ENCODE data around the gene ATP2B2.

ATP2B2 gene

DNA sequence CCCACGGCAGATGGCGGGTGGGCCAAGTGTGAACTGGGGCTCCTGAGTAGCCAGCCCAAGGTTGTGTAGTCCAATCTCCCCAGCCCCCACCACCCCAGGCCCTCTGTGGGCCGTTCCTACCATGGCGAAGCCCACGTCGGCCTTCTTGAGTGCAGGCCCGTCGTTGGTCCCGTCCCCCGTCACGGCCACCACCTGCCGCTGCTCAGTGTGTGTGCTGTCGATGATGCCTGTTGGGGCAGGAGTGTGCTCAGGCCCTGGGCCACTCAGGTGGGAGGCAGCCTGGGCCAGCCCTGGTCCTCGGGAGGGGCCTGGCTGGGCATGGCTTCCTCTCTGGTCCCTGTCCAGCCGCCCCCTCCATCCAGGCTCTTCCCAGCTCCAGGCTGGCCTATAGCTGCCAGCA is 159.5 kb downstream of the ATP2B2 start:
- 92 to 93% methylated on average over 15 of the region's 15 CpGs for WGBS, 2 experiments
- no peaks in the 10 kb centered on the region for H3K4me1 ChIP-seq (ENCODE audit: control insufficient read depth, insufficient read depth, low read length)
- no peak overlapping the region for H3K4me3 ChIP-seq (ENCODE audit: insufficient read depth, low read depth, low read length)
- no peak overlapping the region for H3K27ac ChIP-seq (ENCODE audit: insufficient read depth, low read depth, low read length, poor library complexity, severe bottlenecking)
- no peaks in the 10 kb centered on the region for H3K27me3 ChIP-seq (ENCODE audit: control insufficient read depth, insufficient read depth, low read length, poor library complexity, severe bottlenecking)
- no peaks in the 10 kb centered on the region for H3K9me3 ChIP-seq (ENCODE audit: control insufficient read depth, low read length)
- no peaks in the 10 kb centered on the region for H3K36me3 ChIP-seq (ENCODE audit: control insufficient read depth, insufficient read depth, low read length)

DNA sequence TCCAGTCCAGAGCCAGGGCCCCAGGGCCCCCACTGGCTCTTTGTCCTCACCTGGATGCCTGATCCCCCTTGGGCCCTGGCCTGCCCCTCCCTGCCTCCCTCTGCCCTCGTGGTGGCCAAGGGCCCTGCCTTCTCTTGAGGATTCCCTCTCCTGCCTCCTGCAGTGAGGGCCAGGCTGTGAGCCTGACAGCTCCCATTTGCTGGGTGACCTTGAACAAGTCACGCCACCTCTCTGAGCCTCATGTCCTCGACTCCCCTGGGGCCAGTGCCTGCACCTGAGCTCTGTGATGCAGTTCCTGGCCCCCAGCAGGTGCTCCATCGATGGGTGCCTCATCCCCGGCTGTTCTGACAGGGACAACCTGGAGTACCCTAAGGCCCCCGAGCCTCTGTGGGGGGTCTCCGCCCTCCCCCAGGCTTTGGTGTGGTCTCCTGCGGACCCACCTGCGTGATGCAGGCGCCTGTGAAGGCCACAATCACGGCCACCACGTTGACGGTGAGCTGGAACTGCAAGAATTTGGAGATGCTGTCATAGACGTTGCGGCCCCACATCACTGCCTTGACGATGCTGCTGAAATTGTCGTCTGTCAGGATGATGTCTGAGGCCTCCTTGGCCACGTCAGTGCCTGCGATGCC is 160.3 kb downstream of the ATP2B2 start:
- Histone ChIP-seq H3K36me3 (ENCODE audit: control insufficient read depth, insufficient read depth, low read length) (no peaks in the 10 kb centered on the region), H3K9me3 (ENCODE audit: control insufficient read depth, low read length) (no peaks in the 10 kb centered on the region), H3K27me3 (ENCODE audit: control insufficient read depth, insufficient read depth, low read length, poor library complexity, severe bottlenecking) (no peaks in the 10 kb centered on the region), H3K4me1 (ENCODE audit: control insufficient read depth, insufficient read depth, low read length) (no peaks in the 10 kb centered on the region), H3K27ac (ENCODE audit: insufficient read depth, low read depth, low read length, poor library complexity, severe bottlenecking) (no peak overlapping the region), H3K4me3 (ENCODE audit: insufficient read depth, low read depth, low read length) (no peak overlapping the region)
- 82 to 84% methylated on average over 19 of the region's 19 CpGs for WGBS, 2 experiments

DNA sequence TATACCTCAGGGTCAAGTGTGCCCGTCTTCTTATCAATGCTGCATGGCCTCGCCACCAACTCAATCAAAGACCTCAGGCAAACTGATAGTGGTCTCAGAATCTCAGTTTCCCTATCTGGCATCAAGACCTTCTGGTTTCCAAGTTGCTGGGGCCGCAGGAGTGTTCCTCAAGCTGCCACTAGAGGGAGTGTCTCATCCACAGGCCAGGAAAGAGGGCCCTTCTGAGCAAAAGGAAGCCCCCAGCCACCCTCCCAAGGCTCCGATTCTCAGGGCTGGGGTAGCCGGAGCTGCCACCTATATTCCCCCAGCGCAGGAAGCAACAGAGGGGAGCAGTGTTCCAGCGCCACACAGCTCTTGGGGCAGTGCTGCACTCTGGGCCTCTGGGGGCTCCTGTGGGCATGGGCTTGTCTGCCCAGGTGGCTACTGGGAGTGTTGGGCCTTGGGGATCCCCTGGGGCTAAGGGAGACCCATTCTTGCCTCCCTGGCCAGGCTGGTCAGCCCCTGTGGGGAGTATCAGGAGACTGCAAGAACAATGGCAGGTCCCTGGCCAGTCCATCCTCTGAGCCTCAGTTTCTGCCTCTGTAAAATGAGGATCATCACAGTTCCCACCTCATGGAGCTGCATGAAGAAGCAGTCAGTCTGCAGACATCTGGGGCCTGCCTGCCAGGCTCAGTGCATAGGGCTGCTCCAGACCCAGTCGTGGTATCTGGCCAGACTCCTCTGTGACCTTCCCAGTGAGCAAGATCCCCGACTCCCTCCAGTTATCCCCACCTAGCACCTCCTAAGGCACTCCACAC is 161.0 kb downstream of the ATP2B2 start:
- no peak overlapping the region for H3K4me3 ChIP-seq (ENCODE audit: insufficient read depth, low read depth, low read length)
- H3K27me3 ChIP-seq (ENCODE audit: control insufficient read depth, insufficient read depth, low read length, poor library complexity, severe bottlenecking) = no peaks in the 10 kb centered on the region
- H3K36me3 ChIP-seq (ENCODE audit: control insufficient read depth, insufficient read depth, low read length) = no peaks in the 10 kb centered on the region
- peaks cover 2% of the 10 kb centered on the region for H3K4me1 ChIP-seq (ENCODE audit: control insufficient read depth, insufficient read depth, low read length)
- no peaks in the 10 kb centered on the region for H3K9me3 ChIP-seq (ENCODE audit: control insufficient read depth, low read length)
- WGBS, 2 experiments = 41% methylated on average over 9 of the region's 9 CpGs
- H3K27ac ChIP-seq (ENCODE audit: insufficient read depth, low read depth, low read length, poor library complexity, severe bottlenecking) = no peak overlapping the region

DNA sequence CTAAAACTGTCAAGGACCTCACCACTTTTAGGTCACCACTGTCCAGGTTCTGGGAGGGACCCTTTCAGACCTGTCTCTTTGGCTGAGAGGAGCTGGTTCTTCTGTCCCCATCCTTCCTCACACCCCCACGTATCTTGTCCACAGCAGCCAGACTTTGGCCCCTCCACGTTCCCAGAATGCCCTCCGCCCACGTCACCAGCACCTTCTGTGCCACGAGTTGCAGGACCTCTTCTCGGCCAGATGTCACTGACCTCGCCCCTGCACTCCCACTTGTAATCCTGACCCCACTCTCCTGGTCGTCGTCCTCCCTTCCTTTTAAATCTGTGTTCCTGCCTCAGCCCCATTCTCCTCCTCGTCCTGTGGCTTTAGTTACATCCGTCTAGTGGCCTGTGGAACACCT is 161.9 kb downstream of the ATP2B2 start:
- no peaks in the 10 kb centered on the region for H3K36me3 ChIP-seq (ENCODE audit: control insufficient read depth, insufficient read depth, low read length)
- no peaks in the 10 kb centered on the region for H3K27me3 ChIP-seq (ENCODE audit: control insufficient read depth, insufficient read depth, low read length, poor library complexity, severe bottlenecking)
- no peak overlapping the region for H3K27ac ChIP-seq (ENCODE audit: insufficient read depth, low read depth, low read length, poor library complexity, severe bottlenecking)
- peaks cover 9% of the 10 kb centered on the region for H3K4me1 ChIP-seq (ENCODE audit: control insufficient read depth, insufficient read depth, low read length)
- WGBS, 2 experiments = 80% methylated on average over 11 of the region's 11 CpGs
- H3K4me3 ChIP-seq (ENCODE audit: insufficient read depth, low read depth, low read length) = no peak overlapping the region
- H3K9me3 ChIP-seq (ENCODE audit: control insufficient read depth, low read length) = no peaks in the 10 kb centered on the region

DNA sequence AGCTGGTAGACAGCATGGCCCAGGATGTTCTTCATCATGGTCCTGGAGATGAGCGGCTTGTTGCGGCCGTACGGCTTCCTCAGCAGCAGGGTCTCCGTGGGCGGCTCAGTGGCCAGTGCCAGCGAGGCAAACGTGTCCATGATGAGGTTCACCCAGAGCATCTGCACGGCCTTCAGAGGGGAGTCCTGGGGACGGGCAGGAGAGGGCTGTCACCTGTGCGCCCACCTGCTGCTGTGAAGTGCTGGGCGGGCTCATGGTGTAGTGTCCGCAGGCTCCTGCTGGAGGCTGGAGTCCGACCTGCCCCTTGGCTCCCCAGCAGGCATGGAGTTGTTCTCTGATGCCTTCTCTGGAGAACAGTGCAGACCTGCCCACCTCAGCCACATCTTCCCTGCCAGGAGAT is 162.6 kb downstream of the ATP2B2 start:
- no peak overlapping the region for H3K4me3 ChIP-seq (ENCODE audit: insufficient read depth, low read depth, low read length)
- H3K36me3 ChIP-seq (ENCODE audit: control insufficient read depth, insufficient read depth, low read length) = no peaks in the 10 kb centered on the region
- 92 to 93% methylated on average over 14 of the region's 14 CpGs for WGBS, 2 experiments
- H3K27me3 ChIP-seq (ENCODE audit: control insufficient read depth, insufficient read depth, low read length, poor library complexity, severe bottlenecking) = no peaks in the 10 kb centered on the region
- peaks cover 9% of the 10 kb centered on the region for H3K4me1 ChIP-seq (ENCODE audit: control insufficient read depth, insufficient read depth, low read length)
- no peak overlapping the region for H3K27ac ChIP-seq (ENCODE audit: insufficient read depth, low read depth, low read length, poor library complexity, severe bottlenecking)
- H3K9me3 ChIP-seq (ENCODE audit: control insufficient read depth, low read length) = no peaks in the 10 kb centered on the region

DNA sequence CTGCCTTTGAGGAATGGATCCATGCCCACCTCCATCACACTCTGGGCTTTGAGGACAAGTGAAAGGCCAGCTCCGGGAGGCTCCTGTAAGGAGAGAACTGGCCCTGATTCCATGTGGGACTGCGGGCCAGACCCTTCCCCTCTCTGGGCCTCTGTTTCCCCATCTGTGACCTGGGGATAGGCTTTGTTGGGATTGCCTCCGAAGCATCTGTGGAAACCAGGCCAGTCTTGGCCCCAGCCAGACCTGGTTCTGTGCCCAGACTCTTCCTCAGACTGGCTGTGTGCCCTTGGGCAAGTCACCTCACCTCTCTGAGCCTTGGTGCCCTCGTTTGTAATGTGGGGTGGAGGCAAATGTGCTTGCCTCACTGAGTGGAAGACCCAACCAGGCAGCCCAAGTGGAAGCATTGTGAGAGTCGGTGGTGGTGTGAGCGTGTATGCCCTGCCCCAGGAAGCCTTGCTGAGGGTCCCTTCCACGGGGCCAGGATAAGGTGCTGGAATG is 163.4 kb downstream of the ATP2B2 start:
- 85 to 89% methylated on average over 7 of the region's 7 CpGs for WGBS, 2 experiments
- no peaks in the 10 kb centered on the region for H3K9me3 ChIP-seq (ENCODE audit: control insufficient read depth, low read length)
- peaks cover 9% of the 10 kb centered on the region for H3K4me1 ChIP-seq (ENCODE audit: control insufficient read depth, insufficient read depth, low read length)
- H3K36me3 ChIP-seq (ENCODE audit: control insufficient read depth, insufficient read depth, low read length) = no peaks in the 10 kb centered on the region
- no peak overlapping the region for H3K27ac ChIP-seq (ENCODE audit: insufficient read depth, low read depth, low read length, poor library complexity, severe bottlenecking)
- no peak overlapping the region for H3K4me3 ChIP-seq (ENCODE audit: insufficient read depth, low read depth, low read length)
- H3K27me3 ChIP-seq (ENCODE audit: control insufficient read depth, insufficient read depth, low read length, poor library complexity, severe bottlenecking) = no peaks in the 10 kb centered on the region

DNA sequence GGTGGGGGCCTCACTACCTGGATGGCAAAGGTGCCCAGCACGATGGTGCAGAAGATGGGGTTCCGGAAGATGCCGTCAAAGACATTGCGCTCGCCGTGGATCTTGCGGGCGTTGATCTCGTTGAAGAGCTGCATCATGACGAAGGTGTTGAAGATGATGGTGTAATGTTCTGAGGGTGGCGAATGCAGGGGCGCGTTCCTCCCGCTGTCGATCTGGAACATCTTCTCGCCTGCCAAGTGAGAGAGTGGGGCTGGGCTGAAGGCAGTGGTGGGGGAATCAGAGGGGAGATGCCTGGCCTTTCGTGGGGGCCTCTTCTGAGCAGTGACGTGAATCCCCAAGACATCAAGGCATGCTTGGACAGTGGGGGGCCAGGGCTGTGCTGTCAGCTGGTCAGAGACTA is 164.9 kb downstream of the ATP2B2 start:
- Histone ChIP-seq H3K27ac (ENCODE audit: insufficient read depth, low read depth, low read length, poor library complexity, severe bottlenecking) (no peak overlapping the region), H3K36me3 (ENCODE audit: control insufficient read depth, insufficient read depth, low read length) (no peaks in the 10 kb centered on the region), H3K27me3 (ENCODE audit: control insufficient read depth, insufficient read depth, low read length, poor library complexity, severe bottlenecking) (no peaks in the 10 kb centered on the region), H3K4me3 (ENCODE audit: insufficient read depth, low read depth, low read length) (no peak overlapping the region), H3K4me1 (ENCODE audit: control insufficient read depth, insufficient read depth, low read length) (peaks cover 9% of the 10 kb centered on the region), H3K9me3 (ENCODE audit: control insufficient read depth, low read length) (no peaks in the 10 kb centered on the region)
- WGBS, 2 experiments = 93 to 95% methylated on average over 18 of the region's 18 CpGs

DNA sequence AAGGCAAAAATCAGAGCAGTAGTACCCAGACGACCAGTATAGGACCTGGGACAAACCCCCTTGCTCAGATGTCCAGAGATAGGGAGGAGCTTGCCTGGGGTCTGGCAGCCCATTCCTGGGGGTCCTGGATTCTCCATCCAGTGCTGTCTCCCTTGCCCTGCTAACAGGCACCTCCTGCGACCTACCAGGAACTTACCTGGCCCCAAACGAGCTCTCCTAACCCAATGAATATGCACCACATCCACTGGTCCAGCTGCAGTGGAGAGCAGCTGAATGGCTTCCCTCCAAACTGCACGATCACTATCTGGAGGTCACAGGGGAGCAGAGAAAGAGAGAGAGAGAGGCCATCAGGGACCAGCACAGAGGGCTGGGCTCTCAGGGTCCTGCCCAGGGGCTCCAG is 165.3 kb downstream of the ATP2B2 start:
- no peaks in the 10 kb centered on the region for H3K27me3 ChIP-seq (ENCODE audit: control insufficient read depth, insufficient read depth, low read length, poor library complexity, severe bottlenecking)
- H3K27ac ChIP-seq (ENCODE audit: insufficient read depth, low read depth, low read length, poor library complexity, severe bottlenecking) = no peak overlapping the region
- peaks cover 9% of the 10 kb centered on the region for H3K4me1 ChIP-seq (ENCODE audit: control insufficient read depth, insufficient read depth, low read length)
- no peaks in the 10 kb centered on the region for H3K9me3 ChIP-seq (ENCODE audit: control insufficient read depth, low read length)
- 86 to 87% methylated on average over 4 of the region's 4 CpGs for WGBS, 2 experiments
- H3K4me3 ChIP-seq (ENCODE audit: insufficient read depth, low read depth, low read length) = no peak overlapping the region
- no peaks in the 10 kb centered on the region for H3K36me3 ChIP-seq (ENCODE audit: control insufficient read depth, insufficient read depth, low read length)

DNA sequence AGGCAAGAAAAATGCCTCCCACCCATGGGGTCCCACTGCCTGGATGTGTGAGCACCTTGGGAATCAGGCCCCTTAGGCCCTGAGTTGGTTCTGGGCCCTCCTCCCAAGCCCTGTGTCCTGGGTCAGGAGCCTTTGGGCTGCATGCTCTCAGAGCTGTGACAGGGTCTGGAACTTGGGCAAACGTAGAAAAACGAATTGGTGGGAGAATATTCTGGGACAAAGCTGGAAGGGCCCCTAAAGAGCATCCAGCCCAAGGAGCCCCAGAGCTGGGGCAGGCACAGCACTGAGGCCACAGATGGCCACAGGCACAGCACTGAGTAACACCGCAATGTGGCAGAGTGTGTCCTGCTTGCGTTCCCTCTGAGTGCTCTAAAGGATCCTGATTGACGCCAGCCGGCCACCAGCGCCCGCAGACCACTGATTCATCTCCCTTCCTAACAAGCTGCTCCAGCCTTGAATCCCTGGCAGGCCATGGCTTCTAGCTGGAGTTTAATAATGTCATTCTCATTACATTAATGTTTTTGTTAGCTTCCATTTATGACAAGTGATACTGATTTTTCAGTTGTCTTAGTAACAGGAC is 165.9 kb downstream of the ATP2B2 start:
- Histone ChIP-seq H3K9me3 (ENCODE audit: control insufficient read depth, low read length) (no peaks in the 10 kb centered on the region), H3K36me3 (ENCODE audit: control insufficient read depth, insufficient read depth, low read length) (no peaks in the 10 kb centered on the region), H3K4me1 (ENCODE audit: control insufficient read depth, insufficient read depth, low read length) (peaks cover 9% of the 10 kb centered on the region), H3K4me3 (ENCODE audit: insufficient read depth, low read depth, low read length) (no peak overlapping the region), H3K27me3 (ENCODE audit: control insufficient read depth, insufficient read depth, low read length, poor library complexity, severe bottlenecking) (no peaks in the 10 kb centered on the region), H3K27ac (ENCODE audit: insufficient read depth, low read depth, low read length, poor library complexity, severe bottlenecking) (no peak overlapping the region)
- WGBS, 2 experiments = 91 to 93% methylated on average over 8 of the region's 8 CpGs

DNA sequence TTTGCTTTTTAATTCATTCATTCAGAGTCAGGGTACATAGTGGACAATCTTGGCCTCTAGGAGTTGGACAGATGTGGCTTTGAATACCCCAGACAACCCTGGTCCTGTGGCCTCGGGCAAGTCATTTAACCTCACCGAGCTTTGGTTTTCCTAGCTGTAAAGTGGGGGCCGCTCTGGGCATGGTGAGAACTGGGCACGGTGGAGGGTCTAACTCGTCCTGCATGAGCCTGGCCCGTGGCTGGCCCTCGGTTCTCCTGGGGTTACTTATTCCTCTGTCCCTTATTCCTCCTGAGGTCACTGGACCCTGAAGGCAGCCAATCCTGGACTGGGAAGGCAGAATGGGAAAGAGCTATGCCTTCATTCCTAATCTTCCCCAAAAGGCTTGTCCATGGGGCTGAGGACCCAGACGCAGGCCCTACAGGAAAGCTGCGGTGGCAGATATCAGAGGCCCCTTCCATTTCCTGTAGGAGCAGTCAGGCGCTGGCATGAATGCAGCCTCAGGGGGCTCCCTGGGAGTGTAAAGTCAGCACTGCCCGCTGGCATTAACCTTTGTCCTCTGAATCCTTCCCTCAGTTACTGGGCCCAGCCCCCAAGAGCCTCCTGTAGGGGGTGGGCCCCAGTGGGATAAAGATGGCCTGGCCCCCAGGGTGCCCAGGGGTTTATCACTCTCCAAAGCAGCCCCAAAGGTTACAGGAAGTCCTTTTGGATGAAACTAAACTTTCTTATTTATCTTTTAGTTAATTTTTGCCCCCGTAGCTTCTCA is 166.6 kb downstream of the ATP2B2 start:
- WGBS, 2 experiments = 76 to 82% methylated on average over 12 of the region's 12 CpGs
- H3K27me3 ChIP-seq (ENCODE audit: control insufficient read depth, insufficient read depth, low read length, poor library complexity, severe bottlenecking) = no peaks in the 10 kb centered on the region
- no peak overlapping the region for H3K27ac ChIP-seq (ENCODE audit: insufficient read depth, low read depth, low read length, poor library complexity, severe bottlenecking)
- no peaks in the 10 kb centered on the region for H3K36me3 ChIP-seq (ENCODE audit: control insufficient read depth, insufficient read depth, low read length)
- no peaks in the 10 kb centered on the region for H3K9me3 ChIP-seq (ENCODE audit: control insufficient read depth, low read length)
- no peak overlapping the region for H3K4me3 ChIP-seq (ENCODE audit: insufficient read depth, low read depth, low read length)
- H3K4me1 ChIP-seq (ENCODE audit: control insufficient read depth, insufficient read depth, low read length) = peaks cover 9% of the 10 kb centered on the region

Measured in ectodermal cell (in vitro differentiated cells).